GM12865 (cell line): Measurements from ENCODE around the gene PRKCA.
"Not testable (repeated sequence)": the region's sequence is repeated elsewhere in the genome, so short reads cannot be mapped to it uniquely, and the experiment has no call there.

Source experiments
- DNase-seq: peaks from one replicate; pipeline ENCODE4 v3.0.0; 2010; ENCODE audit warnings: low read depth
- H3K4me3 ChIP-seq: 2 replicates; pipeline ENCODE4 v1.5.1; 2011; ENCODE audit warnings: mild to moderate bottlenecking, low read depth, low read length, control low read depth
- TF ChIP-seq, protein P1 (sequence below): IDR thresholded peaks from 2 replicates; pipeline ENCODE4 v1.5.1; 2011; ENCODE audit warnings: low read length, control low read depth, low read depth, inconsistent platforms; ENCODE audit not compliant: insufficient read depth; ENCODE audit errors: missing control alignments

PRKCA gene

DNA sequence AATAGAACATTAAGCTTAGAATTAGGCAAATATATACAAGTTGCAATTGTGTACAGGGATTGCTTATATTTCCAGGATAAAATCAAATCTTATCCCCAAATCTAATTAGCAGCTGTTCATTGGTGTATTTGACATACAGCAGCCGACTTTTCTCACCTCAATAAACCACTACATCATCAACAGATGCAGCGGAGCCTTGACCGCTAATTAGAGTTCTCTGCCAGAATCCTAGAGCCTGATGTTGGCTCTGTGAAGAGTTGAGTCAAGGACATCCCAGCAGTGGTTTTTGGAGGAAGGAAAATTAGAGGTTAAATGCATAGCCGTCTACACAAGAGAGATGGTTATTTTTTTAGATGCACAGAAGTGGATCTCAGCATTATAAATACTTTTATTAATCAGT lies 310.6 kb downstream of the PRKCA start:
- H3K4me3 ChIP-seq, result no peak overlapping the region
- TF ChIP-seq, protein P1, sequence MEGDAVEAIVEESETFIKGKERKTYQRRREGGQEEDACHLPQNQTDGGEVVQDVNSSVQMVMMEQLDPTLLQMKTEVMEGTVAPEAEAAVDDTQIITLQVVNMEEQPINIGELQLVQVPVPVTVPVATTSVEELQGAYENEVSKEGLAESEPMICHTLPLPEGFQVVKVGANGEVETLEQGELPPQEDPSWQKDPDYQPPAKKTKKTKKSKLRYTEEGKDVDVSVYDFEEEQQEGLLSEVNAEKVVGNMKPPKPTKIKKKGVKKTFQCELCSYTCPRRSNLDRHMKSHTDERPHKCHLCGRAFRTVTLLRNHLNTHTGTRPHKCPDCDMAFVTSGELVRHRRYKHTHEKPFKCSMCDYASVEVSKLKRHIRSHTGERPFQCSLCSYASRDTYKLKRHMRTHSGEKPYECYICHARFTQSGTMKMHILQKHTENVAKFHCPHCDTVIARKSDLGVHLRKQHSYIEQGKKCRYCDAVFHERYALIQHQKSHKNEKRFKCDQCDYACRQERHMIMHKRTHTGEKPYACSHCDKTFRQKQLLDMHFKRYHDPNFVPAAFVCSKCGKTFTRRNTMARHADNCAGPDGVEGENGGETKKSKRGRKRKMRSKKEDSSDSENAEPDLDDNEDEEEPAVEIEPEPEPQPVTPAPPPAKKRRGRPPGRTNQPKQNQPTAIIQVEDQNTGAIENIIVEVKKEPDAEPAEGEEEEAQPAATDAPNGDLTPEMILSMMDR, result no peak
- no peak for DNase-seq

DNA sequence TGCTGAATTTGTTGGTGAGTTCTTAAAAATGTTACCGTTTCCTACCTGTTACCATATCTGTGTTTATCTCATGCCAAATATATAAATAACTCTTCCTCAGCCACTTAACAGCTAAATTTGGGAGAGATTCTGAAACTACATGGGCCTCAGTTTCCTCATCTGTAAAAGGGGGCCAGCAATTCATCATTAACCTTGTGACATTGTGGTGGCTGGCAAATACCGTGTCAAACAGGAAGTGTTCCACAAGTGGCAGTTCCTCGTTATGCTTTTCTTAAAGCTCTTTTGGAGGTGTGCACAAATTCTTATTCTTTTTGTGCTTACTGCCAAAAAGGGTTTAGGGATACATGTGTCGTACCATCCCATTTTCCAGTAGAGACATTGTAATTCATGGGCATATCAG lies 312.1 kb downstream of the PRKCA start:
- no peak overlapping the region for H3K4me3 ChIP-seq
- TF ChIP-seq, protein P1, result no peak
- no peak for DNase-seq

DNA sequence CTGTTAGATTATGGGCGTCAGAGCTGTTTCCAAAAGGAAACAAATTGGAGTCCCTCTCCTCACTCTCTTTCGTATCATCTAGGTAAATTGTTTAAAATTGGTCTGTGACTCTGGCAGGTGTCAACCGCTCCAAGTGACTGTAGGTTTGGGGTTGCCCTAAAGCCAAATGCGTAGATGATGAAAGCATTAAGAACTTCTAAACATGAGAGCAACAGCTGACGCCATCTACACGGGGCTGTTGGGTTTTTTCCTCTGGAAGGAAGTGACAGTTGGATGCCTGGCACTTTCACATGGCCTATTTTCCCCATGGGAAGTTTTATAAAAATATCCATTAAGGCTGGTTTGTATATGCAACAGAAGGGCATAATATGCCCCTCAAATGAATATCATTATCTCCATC lies 316.8 kb downstream of the PRKCA start:
- TF ChIP-seq, protein P1, result no peak
- no peak overlapping the region for H3K4me3 ChIP-seq
- no peak for DNase-seq

DNA sequence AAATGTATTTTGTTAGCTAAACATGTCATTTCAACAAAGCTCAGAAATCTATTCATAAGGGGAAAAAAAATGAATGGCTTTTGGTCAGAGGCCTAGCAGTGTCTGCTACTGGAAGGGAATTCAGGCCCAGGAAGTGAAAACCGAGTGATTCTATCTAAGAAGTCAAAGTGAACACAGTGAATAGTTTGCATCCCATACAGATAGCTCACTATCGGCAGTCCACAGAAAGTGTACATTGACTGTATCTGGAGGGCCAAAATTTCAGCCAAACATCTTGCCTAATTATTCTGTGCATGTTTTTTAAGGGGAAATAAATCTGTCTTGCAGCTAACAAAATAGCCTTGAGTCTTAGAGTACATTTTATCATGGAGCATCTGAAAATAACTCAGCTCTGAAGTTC lies 318.1 kb downstream of the PRKCA start:
- H3K4me3 ChIP-seq, result no peak overlapping the region
- DNase-seq, result no peak
- TF ChIP-seq, protein P1, result no peak

DNA sequence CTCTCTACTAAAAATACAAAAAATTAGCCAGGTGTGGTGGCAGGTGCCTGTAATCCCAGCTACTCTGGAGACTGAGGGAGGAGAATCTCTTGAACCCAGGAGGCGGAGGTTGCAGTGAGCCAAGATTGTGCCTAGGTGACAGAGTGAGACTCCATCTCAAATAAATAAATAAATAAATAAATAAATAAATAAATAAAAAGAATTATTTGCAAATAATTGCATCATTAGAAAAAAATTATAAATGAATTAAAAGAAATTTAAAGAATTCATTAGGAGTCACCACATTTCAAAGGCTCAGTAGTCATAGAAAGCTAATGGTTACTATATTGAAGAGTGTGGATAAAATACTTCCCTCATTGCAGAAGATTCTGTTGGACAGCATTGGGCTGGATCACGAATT lies 322.2 kb downstream of the PRKCA start:
- H3K4me3 ChIP-seq, DNase-seq: not testable (repeated sequence)

DNA sequence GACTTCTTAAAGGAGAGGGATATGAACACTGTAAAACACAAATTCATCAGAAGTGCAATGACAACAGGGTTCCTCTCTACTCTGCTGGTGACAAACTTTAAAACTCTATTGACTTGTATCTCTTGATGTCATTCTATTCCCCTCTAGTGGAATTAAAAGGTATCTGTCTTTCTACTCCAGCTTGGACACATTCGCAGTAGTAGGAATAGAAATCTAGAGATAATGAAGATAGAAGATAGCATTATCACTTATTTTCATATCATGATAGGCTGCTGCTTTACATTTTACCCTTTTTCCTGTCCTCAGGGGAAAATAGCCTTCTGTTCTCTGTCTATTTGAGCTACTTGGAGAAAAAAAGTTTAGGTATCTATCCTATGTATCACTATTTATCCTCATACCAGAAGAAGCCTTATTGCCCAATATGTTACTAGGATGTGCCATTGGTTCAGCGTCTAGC lies 322.9 kb downstream of the PRKCA start:
- TF ChIP-seq, protein P1, result peak; percentile 15
- no peak overlapping the region for H3K4me3 ChIP-seq
- DNase-seq, result peak; percentile 16

DNA sequence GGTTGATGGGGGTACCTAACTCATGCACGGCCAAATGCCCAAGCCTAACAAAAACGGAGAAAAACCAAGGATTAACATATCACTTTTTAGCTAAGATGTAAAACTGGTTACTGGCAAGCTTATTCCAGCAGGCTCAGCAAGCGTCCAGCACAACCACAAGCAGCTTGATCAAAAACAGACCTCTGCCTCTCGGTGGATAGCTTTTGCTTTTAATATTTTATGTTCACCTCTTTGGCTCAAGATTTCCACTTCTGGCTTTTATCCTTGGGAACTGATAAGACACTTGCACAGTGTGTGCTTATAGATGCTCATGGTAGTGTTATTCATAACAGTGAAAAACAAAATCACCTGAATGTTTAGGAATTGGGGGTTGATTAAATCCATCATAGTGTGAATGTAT lies 325.6 kb downstream of the PRKCA start:
- H3K4me3 ChIP-seq, result no peak overlapping the region
- TF ChIP-seq, protein P1, result no peak
- no peak for DNase-seq

DNA sequence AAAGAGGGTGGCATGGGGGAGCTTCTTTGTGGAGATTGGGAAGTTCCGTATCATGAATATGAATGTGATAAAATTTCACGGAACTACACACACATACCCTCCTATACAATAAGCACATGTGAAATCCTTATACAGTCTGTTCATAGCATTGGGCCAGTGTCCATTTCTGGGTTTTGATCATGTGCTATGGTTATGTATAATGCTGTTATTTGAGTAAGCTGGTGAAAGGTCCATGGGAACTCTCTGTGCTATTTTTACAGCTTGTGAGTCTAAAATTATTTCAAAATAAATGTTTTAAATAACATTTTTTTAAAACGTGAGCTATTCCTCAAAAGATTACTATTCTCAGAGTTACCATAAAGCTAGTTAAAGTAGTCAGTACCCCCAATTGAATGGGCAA lies 327.3 kb downstream of the PRKCA start:
- TF ChIP-seq, protein P1, result no peak
- DNase-seq, result no peak
- no peak overlapping the region for H3K4me3 ChIP-seq
